GM19328 (cell line): ENCODE data around the gene SGIP1.

ENCODE experiments used
- ATAC-seq: cut with Tn5 transposase; IDR thresholded peaks from one replicate; pipeline ENCODE4 v1.9.1; 2021; ENCODE audit warnings: mild to moderate bottlenecking, moderate library complexity; ENCODE audit not compliant: unreplicated experiment

The SGIP1 gene

DNA sequence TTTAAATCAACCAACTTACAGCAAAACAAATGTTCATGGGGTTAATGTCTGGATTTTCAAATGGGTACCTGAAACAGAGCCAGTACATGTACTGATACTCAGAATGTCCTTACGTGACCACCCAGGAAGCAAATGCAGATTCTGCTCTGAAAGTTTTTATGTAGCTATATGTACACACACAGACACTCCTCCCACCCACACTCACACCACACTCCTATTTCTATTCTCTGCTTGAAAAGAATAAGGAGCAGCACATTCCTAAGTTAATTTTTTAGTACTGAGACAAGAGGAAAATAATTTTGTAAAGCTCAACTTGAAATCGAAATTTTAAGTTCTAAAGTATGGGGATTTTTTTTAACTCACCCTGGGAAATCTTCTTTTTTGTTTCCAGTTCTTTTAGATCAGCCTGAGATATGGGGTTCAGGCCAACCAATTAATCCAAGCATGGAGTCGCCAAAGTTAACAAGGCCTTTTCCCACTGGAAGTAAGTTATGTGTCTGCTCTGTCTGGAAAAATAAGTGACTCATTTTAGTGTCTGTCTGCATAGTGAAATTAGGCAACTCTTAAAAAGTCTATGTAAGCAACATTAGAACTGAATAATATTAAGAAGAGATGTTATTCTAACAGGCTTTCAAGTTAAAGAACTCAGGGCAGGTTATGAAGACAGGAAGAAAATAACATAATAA is 142.8 kb downstream of the SGIP1 start:
- no peak for ATAC-seq

DNA sequence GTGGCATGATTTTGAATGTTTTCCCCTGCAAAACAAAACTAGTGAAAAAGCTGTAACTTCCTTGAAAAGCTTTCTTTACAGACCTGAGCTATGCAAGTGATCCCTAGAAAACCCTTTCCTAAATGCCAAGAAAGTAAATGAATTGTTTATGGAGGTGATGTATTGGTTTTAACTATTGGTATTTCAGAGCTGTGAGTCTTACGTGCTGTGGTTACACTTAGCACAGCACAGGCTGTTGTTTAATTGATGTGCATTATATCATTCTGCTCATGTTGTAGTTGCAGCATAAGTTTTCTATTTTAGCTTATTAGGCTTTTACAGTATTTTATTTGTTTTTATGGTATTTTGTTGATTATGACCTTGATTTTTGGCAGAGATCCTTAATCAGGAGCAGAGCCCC is 144.2 kb downstream of the SGIP1 start:
- ATAC-seq: no peak

DNA sequence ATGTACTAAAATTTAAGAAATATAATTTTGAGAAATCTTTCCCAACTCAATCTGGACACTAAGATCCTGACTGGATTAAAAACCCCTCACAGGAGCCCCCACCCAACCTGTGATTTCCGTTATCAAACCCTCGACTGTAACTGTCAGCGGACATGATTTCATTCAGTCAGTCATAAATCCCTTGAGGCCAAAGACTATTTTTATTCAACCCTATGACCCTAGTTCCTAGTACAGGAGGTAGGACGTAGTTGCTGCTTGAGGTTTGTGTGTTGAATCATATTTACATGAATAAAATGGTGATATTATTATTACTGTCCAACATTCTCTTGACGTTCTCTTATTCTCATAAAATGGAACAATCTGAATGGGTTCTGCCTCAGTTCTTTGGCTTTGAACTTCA is 145.2 kb downstream of the SGIP1 start:
- ATAC-seq: no peak

DNA sequence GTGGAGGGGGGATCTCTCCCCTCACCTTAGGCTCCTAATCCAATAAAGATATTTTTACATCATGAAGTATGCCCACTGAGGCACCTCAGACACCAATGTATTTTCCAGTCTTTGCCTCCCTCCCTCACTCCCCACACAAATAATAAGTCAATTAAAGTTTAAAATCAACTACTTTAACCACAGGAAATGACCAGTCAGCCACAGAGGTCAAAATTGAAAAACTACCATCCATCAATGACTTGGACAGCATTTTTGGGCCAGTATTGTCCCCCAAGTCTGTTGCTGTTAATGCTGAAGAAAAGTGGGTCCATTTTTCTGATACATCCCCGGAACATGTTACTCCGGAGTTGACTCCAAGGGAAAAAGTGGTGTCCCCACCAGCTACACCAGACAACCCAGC is 147.7 kb downstream of the SGIP1 start:
- no peak for ATAC-seq

DNA sequence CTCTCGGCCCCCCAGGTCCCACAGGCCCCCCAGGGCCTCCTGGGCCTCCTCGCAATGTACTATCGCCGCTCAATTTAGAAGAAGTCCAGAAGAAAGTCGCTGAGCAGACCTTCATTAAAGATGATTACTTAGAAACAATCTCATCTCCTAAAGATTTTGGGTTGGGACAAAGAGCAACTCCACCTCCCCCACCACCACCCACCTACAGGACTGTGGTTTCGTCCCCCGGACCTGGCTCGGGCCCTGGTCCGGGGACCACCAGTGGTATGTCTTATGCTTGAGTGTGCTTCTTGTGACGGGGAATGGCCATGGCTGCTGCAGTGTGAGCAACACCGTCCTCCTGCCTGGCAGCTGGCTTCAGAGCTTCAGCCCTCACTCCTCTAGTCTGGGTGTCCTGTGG is 148.2 kb downstream of the SGIP1 start:
- no peak for ATAC-seq

DNA sequence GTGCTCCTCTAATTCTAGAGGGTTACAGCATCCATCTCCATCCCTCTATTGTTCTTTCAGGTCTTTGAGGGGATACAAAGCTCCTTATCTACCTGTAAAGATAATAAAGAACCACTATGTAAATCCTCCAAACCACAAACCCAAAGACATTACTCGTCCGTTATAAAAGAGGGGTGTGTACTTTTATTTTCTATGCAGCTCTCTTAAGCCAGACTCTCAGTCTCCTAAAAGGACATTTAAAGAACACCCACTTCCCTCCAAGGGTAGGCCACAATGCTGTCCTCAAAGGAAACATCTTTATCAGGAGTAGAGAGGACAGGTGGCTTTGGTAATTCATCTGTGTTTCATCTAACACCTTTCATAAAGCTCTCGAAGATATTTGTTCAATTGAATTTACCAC is 150.4 kb downstream of the SGIP1 start:
- ATAC-seq: no peak

DNA sequence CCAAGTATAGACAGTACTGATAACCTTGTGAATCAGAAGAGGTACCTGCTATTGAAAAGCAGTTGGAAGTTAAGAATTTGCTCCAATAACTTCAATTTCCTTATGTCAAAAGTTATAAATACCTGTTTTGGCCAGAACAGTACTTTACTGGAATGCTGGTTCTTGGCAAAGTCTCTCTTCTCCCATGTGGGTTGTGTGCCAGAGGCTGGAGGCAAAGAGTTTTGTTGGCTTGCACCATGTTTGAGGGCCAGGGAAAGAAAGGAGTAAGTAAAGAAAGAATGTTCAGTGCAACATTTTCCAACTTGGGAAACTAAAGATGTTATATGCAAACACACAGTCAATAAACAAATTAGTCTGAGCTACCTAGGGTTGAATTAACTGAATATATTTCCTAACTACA is 151.3 kb downstream of the SGIP1 start:
- ATAC-seq: no peak

DNA sequence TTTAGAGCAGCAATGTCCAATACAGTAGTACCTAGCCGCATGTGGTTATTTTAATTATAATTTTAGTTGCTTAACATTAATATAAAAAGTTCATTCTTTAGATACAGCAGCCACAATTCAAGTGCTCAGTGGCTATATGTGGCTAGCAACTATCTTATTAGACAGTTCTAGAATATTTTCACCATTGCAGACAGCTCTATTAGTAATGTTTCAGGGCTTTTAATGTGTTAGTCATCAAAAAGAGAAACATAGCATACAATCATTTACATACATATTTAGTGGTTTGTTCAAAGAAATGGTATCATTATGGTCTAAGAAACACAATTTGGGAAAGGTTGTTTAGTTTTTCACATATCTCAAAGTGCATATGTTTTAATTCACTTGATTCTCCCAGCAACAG is 151.7 kb downstream of the SGIP1 start:
- no peak for ATAC-seq

DNA sequence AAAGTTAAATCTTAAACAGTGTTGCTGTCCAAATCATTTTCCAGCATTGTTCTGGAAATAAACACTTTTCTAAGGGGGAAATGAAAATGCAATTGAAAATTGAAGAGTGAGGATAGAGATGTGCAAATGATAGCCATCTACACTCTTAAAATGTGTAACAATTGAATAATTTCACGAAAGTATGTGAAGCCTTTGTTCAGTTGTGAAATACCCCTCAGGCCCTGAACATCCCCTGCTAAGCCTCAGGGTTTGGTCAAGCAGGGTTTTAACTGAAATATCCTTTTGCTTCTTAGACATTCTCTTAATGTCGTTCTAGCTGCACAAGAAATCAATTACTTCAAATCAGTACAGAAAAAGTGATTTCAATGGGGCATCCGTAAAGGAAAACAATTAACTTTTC is 152.5 kb downstream of the SGIP1 start:
- no peak for ATAC-seq

DNA sequence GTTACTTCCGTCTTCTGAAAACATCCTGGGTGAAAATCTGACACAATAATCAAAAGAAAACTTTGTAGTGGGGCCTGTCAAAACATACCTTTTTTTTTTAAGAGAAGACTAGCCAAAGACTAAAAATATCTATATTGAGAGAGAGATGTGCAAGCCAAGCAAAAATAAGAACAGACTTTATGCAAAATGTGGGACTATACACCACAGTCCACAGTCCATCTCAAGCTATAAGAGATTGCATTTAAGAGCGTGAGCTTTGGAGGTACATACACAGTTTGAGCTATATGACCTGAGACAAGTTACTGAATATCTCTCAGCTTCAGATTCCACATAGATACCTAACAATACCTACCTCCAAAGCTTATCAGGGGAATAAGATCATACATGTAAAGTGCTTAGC is 153.4 kb downstream of the SGIP1 start:
- no peak for ATAC-seq

DNA sequence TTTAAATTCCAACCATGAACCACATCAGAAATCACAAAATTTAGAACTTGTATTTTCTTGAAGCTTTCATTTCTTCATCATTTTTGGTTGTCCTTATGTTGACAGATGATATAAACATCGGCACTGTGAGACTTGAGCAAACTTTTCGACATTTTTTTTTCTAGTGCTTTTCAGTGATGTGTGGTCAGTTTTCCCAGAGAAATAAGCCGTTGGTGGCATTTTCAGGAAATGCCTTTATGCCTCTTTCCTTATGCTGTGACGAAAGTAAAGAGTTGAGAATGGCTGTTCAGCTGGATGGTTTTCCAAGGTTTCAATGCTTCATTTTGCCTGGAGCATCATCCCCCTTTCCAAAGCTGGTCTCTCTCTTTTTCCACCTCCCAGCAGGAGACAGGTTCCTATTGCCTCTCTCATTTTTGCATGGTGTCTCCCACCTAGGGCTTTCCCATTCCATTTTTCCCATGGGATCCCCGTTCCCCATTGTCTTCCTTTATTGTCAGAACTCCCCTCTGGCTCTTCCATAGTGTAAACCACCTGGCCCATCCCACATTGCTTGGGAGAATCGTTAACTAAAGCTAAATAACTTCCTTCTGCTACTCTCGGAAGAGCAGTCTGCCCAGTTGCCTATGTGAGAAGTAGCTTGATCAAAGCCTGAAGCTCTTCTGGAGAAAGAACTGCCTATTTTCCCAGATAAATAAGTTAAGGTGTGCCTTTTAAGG is 156.9 kb downstream of the SGIP1 start:
- no peak for ATAC-seq

DNA sequence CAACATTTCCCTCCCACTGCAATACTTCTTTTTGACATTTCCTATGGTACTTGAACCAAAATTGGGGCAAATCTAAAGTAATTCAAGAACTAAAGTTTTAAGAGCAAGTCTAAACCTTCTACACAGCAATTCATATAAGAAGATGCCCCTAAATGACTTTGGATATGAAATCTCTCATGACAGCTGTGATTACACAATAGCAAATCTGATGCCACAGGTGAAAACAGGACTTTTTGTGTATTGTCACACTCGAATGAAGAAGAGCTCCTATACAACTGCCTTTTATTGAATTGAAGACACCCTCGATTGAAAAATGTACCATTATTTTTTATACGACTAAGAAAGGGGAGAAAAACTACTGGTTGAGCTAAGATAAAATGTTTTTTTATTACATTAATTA is 158.7 kb downstream of the SGIP1 start:
- ATAC-seq: no peak

DNA sequence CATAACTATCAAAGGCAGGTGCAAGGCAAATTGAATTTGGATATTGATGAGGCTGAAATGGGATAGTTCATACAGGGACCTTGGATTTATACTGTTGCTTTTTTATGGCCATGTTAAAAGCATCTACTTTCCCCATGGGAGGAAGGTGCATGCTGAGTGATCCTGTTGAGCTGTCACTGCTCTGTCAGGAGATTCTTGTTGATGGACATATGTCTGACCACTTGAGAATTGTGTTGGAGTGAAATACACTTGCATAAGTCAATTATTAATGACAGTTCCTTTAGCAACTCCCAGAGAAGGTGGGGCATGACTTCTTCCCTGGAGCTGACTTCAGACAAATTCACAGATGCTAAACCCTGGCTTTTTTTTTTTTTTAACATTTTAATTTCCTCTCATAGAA is 159.9 kb downstream of the SGIP1 start:
- ATAC-seq: no peak

DNA sequence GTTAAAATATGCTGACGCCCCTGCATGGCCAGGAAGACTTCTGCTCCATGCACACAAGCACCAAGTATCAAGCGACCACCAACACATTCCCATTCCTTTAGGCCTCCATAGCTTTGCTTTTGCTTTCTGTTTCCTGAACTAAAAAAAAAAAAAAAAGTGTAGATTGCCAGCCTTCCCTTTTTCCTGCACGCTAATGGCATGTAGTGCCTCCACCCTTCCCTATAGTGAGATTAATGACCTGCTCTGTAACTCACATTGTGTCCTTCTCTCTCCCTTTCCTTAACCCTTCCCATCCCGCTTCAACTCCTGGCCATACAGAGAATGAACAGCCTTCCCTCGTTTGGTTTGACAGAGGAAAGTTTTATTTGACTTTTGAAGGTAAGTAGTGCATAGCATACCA is 161.2 kb downstream of the SGIP1 start:
- ATAC-seq: no peak

DNA sequence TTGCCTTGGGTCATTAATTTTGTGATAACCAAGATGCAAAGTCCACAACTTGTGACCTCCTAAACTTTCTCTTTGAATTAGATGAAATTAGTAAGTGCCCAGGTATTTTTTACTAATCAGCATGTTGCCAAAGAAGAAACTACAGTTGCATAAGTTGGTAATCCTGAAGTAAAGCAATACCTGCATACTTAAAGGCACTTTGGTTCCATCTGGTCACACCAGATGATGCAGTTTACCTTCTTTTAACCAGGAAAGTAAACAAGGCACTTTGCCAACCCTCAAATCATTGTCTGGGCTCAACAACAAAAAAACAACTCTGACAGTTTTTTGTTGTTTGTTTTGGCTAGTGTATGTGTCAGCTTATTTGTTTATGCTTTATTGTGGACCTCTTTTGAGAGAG is 162.8 kb downstream of the SGIP1 start:
- no peak for ATAC-seq

DNA sequence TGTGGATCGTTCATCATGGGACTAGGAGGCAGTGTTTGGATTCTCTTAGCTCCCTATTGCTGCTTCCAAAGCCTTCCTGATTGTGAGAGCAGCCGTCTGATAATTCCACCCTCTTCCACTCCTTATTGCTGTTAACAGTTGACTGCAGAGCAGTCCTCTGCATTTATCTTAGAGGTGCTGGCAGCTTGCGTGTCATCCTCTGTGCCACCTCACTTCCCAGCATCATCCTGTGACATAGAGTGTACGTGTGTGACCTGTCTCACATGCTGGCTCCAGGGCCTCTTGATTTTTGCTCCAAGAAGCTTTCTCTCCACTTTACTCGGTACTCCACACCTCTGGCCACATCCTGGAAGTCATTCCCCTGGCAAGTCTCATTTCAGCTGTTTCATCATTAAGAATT is 165.3 kb downstream of the SGIP1 start:
- no peak for ATAC-seq

DNA sequence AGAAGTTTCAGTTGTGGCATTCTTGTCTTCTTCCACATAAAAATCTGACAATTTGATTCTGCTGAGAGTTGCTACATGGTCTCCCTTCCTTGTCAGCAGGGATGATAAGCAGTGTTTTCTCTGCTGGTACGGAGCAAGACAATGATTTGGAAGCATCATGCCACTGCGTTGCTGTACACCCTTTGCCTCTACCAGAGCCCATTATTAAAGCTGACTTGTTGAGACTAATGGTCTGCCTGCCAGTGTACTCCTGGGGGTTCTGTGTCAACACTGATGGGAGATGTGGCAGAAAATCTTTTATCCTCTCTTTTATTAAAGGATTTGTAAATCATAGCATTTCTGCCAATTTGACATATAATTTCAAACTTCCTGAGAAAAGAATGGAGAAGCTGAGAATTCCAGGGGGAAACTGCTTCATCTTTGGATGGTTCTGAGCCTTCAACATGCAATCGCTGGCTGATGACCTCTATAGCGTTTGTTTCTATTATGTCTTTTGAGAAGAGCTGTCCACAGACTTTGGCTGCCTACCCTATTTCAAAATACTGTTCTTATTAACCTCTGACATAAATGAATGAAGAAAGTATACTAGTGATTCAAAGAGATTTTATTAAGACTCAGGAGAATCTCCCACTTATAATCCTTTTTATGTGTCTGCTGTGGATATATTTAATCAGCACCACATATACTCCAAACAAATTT is 170.4 kb downstream of the SGIP1 start:
- no peak for ATAC-seq

DNA sequence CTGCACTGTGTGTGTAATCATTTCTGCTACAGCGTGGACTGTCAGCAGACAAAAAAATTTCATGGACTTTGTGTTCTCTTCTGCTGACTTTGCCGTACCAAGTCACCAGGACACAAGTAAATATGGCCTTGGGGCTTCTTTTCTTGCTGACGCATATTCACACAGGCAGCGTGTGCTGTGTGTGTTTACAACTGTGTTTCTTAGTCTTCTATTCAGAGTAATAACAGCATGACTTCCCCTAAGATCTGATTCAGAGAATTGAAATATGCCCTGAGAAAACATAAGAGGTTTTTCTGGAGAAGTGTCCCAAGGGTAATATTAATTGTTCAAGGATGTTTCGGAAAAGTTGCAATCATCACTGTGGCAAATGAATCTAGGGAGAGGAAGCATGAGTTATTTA is 171.2 kb downstream of the SGIP1 start:
- no peak for ATAC-seq

DNA sequence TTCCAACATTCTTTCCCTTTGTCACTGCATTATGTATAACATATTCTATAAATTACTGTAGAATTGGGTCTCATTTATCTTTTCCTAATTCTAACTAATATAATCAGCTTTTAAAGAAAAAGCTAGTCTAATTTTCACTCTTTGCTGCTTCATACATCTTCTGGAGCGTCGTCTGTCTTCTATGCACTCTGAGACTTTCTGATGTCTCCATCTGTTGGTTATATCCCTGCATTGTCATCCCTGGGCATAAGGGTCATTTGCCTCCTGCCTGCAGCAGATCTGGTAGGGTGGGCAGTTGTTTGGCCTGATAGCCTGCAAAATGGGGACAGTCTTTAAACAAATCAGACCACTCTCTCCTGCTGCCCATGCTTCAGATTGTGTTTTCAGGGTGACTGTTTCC is 177.5 kb downstream of the SGIP1 start:
- no peak for ATAC-seq

DNA sequence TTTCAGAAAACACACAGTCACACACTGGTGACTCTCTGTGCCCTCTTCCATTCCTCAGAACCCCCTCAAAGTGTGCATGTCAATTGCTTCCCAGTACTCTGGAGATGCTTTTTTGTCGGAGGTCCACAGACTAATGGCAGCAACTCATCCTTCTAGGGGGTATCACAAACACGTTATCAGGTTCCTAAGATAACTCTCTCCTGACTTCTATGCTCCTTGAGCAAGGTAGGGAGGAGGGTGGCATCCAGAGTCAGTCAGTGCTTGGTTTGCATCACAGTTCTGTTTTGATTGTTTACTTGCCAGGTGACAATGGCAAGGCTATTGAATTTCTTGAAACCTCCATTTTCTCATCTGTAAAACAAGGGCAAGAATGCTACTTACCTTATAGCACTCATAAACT is 178.9 kb downstream of the SGIP1 start:
- no peak for ATAC-seq

DNA sequence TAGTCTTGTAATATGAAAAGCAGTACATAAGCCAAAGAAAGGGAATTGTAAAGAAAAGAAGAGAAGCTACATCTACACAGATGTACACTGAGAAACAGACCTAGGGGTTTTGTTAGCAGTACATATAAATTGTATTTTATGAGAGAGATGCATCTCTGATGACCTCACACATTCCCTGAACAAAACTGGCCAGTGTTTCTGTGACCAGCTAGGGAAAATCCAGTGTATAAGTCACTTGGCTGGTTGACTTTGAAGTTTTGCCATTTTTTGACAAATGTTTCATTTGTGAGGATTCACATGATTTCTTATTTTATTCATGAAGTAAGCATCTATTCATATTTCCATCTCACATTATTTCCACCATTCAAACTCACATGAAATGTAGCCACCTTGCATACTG is 190.0 kb downstream of the SGIP1 start:
- no peak for ATAC-seq
